COLO668 (cell line): ENCODE measurements around the gene CD36.

Source experiments
- DNase-seq: peaks from one replicate; lab custom pipeline; 2025; ENCODE audit not compliant: unreplicated experiment; lab: John Stamatoyannopoulos, UW

The CD36 gene

GRCh38 chr7:80623503-80624252, 14.8 kb upstream of the CD36 start:
- DNase-seq, result no peak

GRCh38 chr7:80624763-80625162, 13.7 kb upstream of the CD36 start:
- DNase-seq, result no peak

GRCh38 chr7:80629023-80629422, 9.4 kb upstream of the CD36 start:
- no peak for DNase-seq

- DNase-seq, result no peak
Measured at GRCh38 chr7:80630608-80631405, 7.6 kb upstream of the CD36 start.

GRCh38 chr7:80631421-80631820, 7.0 kb upstream of the CD36 start:
- no peak for DNase-seq

- no peak for DNase-seq
Measured at GRCh38 chr7:80632139-80632538, 6.3 kb upstream of the CD36 start.

GRCh38 chr7:80632819-80633218, 5.6 kb upstream of the CD36 start:
- no peak for DNase-seq

- no peak for DNase-seq
Measured at GRCh38 chr7:80634505-80634904, 3.9 kb upstream of the CD36 start.

- DNase-seq, result no peak
Measured at GRCh38 chr7:80635533-80635932, 2.9 kb upstream of the CD36 start.

- no peak for DNase-seq
Measured at GRCh38 chr7:80635998-80636397, 2.4 kb upstream of the CD36 start.

GRCh38 chr7:80636709-80637108, 1.7 kb upstream of the CD36 start:
- DNase-seq, result no peak

- no peak for DNase-seq
Measured at GRCh38 chr7:80637454-80637853, 988 bp upstream of the CD36 start.

GRCh38 chr7:80639011-80639410, 569 bp downstream of the CD36 start:
- no peak for DNase-seq

GRCh38 chr7:80640846-80641245, 2.4 kb downstream of the CD36 start:
- DNase-seq, result no peak

- no peak for DNase-seq
Measured at GRCh38 chr7:80641548-80641947, 3.1 kb downstream of the CD36 start.

- DNase-seq, result no peak
Measured at GRCh38 chr7:80642871-80643270, 4.4 kb downstream of the CD36 start.

GRCh38 chr7:80643336-80643915, 5.0 kb downstream of the CD36 start:
- no peak for DNase-seq

GRCh38 chr7:80644054-80644453, 5.6 kb downstream of the CD36 start:
- no peak for DNase-seq

- no peak for DNase-seq
Measured at GRCh38 chr7:80646083-80646865, 7.8 kb downstream of the CD36 start.

- DNase-seq, result no peak
Measured at GRCh38 chr7:80647436-80647835, 9.0 kb downstream of the CD36 start.

- no peak for DNase-seq
Measured at GRCh38 chr7:80648031-80648600, 9.7 kb downstream of the CD36 start.
